Duodenal mucosa (tissue), 2 donors: ENCODE results near the gene DUSP16.
A peak's percentile ranks its signal among the peaks of the same experiment; 100 is the strongest.

ENCODE experiments used
- H3K27ac ChIP-seq: one replicate; pipeline ENCODE4 v1.7.0; 2013; ENCODE audit warnings: low read depth, low read length
- H3K27me3 ChIP-seq, 2 donors: one replicate each; pipeline ENCODE4 v1.7.0; 2013; ENCODE audit warnings: low read length in 2 of 2, control low read depth in 1 of 2; ENCODE audit not compliant: insufficient read depth in 2 of 2, control insufficient read depth in 1 of 2
- H3K36me3 ChIP-seq, 2 donors: one replicate each; pipeline ENCODE4 v1.7.0; 2013; ENCODE audit warnings: low read length in 2 of 2, control low read depth in 1 of 2; ENCODE audit not compliant: insufficient read depth in 2 of 2, control insufficient read depth in 1 of 2
- H3K4me1 ChIP-seq, 2 donors: one replicate each; pipeline ENCODE4 v1.7.0; 2013; ENCODE audit warnings: low read length in 2 of 2, control low read depth in 1 of 2; ENCODE audit not compliant: insufficient read depth in 2 of 2, control insufficient read depth in 1 of 2
- H3K4me3 ChIP-seq, 2 donors: one replicate each; pipeline ENCODE4 v1.7.0; 2013; ENCODE audit warnings: low read length in 2 of 2, low read depth in 1 of 2
- H3K9ac ChIP-seq, 2 donors: one replicate each; pipeline ENCODE4 v1.7.0; 2013; ENCODE audit warnings: low read length in 2 of 2, low read depth in 1 of 2
- H3K9me3 ChIP-seq, 2 donors: one replicate each; pipeline ENCODE4 v1.7.0; 2013; ENCODE audit warnings: low read length in 2 of 2, control low read depth in 1 of 2; ENCODE audit not compliant: control insufficient read depth in 1 of 2

The DUSP16 gene

DNA sequence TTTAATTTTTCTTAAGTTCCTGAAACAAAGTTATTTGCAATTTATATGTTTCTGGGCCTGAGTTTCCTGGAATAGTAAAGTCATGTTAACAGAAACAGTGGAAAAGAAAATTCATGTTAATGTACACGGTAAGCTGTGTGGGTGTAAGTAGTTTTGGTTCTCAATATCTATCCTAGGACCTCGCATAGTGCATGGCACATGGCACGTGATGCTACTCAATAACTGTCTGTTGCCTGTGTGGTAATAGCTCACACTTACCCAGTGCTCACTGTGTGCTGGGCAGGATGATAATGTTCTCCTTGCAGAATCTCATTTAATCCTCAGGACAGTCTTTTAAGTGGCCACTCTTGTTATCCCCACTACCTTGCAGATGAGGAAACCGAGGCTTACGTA lies 100.7 kb downstream of the DUSP16 start:
- no peak overlapping the region for H3K9ac ChIP-seq
- no peaks in the 10 kb centered on the region for H3K9me3 ChIP-seq
- H3K36me3 ChIP-seq, result no peaks in the 10 kb centered on the region
- H3K27me3 ChIP-seq, result no peaks in the 10 kb centered on the region
- peaks cover 6 to 15% of the 10 kb centered on the region in 2 donors for H3K4me1 ChIP-seq
- H3K27ac ChIP-seq, result no peak overlapping the region
- H3K4me3 ChIP-seq, result no peak overlapping the region

DNA sequence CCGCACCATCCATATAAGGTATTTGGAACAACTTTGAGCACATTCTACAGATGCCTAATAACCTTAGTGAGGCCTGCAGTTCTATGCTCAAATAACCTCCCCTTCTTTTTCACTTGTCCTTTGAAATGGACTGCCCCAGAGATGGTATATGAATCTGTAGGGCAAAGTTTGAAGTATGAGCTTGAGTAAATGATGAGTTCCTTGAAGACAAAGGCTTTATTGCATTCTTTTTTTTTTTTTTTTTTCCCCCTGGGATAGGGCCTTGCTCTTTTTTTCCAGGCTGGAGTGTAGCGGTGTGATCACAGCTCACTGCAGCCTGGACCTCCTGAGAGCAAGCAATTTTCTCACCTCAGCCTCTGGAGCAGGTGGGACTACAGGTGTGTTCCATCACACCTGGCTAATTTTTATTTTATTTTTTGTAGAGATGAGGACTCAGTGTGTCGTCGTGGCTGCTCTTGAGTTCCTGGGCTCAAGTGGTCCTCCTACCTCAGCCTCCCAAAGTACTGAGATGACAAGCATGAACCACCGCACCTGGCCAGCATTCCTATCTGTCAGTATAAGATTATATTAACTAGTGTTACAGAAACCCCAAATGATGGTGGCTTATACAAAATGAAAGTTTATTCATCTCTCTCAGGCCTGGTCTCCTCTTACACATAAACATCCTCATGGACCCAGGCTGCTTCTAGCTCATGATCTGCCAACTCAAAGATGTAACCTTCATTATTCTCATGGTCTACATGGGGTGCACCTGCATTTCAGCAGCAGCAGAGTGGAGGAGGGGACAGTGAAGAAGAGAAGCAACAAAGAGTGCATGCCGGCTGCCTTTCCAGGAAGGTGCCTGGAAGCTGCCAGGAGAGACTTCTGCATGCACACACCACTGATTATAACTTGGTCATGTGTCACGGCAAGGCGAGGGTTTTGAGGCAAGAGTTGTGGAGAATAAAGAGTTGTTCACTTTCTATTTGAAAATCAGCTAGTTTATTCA lies 101.4 kb downstream of the DUSP16 start:
- no peaks in the 10 kb centered on the region for H3K27me3 ChIP-seq
- H3K4me1 ChIP-seq, result peaks cover 6 to 9% of the 10 kb centered on the region in 2 donors
- H3K9me3 ChIP-seq, result no peaks in the 10 kb centered on the region
- H3K9ac ChIP-seq, result no peak overlapping the region
- no peak overlapping the region for H3K27ac ChIP-seq
- H3K4me3 ChIP-seq, result no peak overlapping the region
- no peaks in the 10 kb centered on the region for H3K36me3 ChIP-seq

DNA sequence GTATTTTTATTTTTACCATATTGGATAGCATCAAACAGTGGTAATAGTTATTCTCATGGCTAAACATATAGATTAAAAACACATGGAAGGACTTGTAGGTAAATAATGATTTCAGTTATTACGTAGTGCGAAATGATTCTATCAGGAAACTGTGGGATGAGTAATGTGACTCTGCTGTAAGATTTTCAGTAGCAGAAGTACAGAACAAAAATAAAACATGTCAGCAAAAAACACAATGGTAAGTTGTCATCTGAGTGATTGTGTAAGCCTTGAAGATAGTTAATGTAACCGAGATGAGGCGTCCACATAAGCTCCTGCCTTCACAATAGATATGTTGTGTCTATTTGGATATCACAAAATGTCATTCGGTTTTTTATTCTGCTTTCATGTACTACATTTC lies 106.0 kb downstream of the DUSP16 start:
- Histone ChIP-seq H3K4me3 (no peak overlapping the region), H3K27ac (no peak overlapping the region), H3K27me3 (no peaks in the 10 kb centered on the region), H3K9ac (no peak overlapping the region), H3K9me3 (no peaks in the 10 kb centered on the region), H3K36me3 (no peaks in the 10 kb centered on the region), H3K4me1 (no peaks in the 10 kb centered on the region)

DNA sequence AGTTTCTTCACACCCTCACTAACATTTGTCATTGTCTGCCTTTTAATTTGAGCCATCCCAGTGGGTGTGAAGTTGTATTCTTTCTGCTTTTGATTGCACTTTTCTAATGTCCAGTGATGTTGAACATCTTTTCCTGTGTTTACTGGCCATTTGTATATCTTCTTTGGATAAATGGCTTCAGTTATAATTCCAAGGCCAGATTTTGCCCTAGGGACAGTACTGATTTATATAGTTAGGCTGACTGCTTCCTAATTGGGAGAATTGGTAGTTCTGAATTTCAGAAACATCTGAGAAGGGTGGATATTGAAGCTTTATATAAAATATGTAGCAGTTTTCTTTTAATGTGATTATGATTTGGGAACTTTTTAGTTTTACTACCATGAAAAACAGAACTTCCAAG lies 108.3 kb downstream of the DUSP16 start:
- no peaks in the 10 kb centered on the region for H3K36me3 ChIP-seq
- H3K27ac ChIP-seq, result no peak overlapping the region
- H3K4me3 ChIP-seq, result no peak overlapping the region

DNA sequence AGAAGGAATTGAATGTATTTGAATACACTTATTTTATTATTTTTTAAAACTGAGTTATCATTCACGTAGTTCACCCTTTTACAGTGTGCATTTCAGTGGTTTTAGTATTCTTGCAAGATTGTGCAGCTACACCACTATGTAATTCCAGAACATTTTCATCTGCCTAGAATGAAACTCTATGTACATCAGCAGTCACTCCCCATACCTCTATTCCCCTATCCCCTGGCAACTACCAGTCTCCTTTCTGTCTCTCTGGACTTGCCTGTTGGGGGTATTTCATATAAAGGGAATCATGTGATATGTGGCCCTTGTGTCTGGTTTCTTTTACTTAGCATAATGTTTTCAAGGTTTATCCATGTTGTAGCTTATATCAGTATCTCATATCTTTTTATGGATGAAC lies 109.0 kb downstream of the DUSP16 start:
- Histone ChIP-seq H3K4me3 (no peak overlapping the region), H3K4me1 (peaks cover 13 to 16% of the 10 kb centered on the region in 2 donors), H3K27ac (no peak overlapping the region), H3K27me3 (no peaks in the 10 kb centered on the region), H3K9ac (no peak overlapping the region), H3K36me3 (no peaks in the 10 kb centered on the region), H3K9me3 (no peaks in the 10 kb centered on the region)

More for the DNA sequence above, 108.3 kb downstream of the DUSP16 start:
- Histone ChIP-seq H3K27me3 (no peaks in the 10 kb centered on the region), H3K9me3 (no peaks in the 10 kb centered on the region), H3K9ac (no peak overlapping the region), H3K4me1 (peaks cover 12 to 13% of the 10 kb centered on the region in 2 donors)

DNA sequence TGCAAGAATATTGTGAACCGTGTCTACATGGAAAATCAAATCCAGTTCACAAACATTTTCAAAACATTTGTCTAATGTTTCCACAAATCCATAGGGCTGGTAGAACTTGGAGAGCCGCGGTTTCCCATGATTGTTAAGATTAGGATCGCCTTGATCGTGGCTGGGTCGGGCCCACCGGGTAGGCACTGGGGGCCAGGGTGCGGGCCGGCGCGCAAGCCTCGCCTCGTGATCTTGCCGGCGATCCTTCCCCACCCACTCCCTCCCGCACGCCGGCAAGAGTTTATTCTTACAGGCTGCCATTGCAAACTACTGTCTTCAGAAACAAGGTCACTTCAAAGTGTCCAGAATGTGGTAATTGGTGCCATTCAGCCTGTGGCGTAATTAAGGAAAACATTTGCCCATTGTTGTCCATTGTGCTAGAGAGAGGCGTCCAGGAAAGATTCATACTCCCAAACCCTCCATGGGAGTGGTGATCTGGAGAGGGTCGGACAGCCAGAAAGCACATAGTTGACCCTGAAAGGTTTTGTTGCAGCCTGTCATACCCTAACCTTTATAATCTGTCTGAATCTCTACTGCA lies 110.2 kb downstream of the DUSP16 start:
- no peaks in the 10 kb centered on the region for H3K36me3 ChIP-seq
- H3K9ac ChIP-seq, result no peak overlapping the region
- H3K9me3 ChIP-seq, result no peaks in the 10 kb centered on the region
- H3K4me1 ChIP-seq, result peaks cover 13 to 16% of the 10 kb centered on the region in 2 donors
- H3K4me3 ChIP-seq, result no peak overlapping the region
- no peak overlapping the region for H3K27ac ChIP-seq
- H3K27me3 ChIP-seq, result no peaks in the 10 kb centered on the region

DNA sequence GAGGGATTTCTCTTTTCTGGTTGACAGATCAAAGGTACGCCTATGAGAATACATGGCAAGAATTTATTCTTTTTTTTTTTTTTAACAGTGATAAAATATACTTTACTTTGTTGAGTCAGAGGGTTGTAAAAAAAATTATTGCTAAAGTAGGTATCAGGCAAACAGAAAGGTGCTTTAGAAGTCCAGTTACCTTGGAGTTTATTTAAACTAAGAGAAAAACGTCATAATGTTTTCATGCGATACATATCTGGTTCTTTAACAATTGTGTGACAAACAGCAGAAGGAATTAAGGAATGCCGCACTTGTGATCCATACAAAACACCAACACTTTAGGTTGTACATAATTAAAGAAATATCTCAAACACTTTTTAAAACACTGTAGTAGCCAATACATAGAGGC lies 111.6 kb downstream of the DUSP16 start:
- Histone ChIP-seq H3K27me3 (no peaks in the 10 kb centered on the region), H3K4me3 (no peak overlapping the region), H3K9me3 (no peaks in the 10 kb centered on the region), H3K9ac (no peak overlapping the region), H3K27ac (no peak overlapping the region), H3K4me1 (peaks cover 13 to 16% of the 10 kb centered on the region in 2 donors), H3K36me3 (no peaks in the 10 kb centered on the region)

DNA sequence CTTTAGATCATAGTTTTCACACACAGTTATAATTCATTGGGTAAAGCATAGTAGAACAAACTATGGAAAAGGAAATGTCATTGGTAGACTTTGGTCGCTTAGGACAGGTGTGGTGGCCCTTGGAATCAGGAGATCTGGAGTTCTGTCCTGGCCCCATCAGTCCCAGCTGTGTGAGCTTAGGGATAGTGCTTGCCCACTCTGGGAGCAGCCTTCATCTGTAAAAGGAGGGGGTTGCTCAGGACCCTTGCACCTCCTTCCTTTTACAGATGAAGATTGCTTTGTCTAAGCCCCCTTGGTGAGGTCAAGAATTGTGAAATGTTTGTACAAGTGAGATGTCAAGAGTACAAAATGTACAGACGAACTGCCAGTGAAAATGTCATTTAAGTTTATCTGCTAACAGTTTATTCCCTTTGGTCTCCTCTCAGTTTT lies 112.6 kb downstream of the DUSP16 start:
- Histone ChIP-seq H3K36me3 (no peaks in the 10 kb centered on the region), H3K9me3 (no peaks in the 10 kb centered on the region), H3K4me1 (peaks cover 13 to 16% of the 10 kb centered on the region in 2 donors), H3K4me3 (no peak overlapping the region), H3K27ac (no peak overlapping the region), H3K9ac (no peak overlapping the region), H3K27me3 (no peaks in the 10 kb centered on the region)

DNA sequence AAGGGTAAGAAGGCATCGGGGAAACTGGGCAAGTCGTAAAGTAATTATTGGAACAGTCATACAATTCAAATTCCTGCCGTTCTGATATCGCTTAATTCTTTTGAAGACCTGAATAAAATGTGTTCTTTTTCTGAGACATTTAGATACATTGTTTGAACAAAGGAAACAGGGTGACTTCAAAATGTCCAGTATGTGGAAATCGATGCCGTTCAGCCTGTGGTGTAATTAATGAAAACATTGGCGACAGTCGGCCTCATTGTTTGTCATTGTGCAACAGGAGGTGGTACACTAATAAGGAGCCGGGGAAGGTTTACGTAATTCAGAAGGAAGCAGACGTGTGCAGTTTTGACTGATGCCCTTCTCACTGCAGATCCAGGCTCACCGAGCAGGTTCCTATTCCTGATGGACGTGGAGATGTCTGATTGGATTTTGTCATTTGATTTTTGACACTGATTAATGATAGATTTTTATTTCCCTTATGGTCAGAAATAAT lies 113.1 kb downstream of the DUSP16 start:
- Histone ChIP-seq H3K36me3 (no peaks in the 10 kb centered on the region), H3K4me3 (peak overlapping the region in 1 of 2 donors; percentile 24), H3K9me3 (no peaks in the 10 kb centered on the region), H3K27ac (no peak overlapping the region), H3K27me3 (no peaks in the 10 kb centered on the region), H3K9ac (peak overlapping the region in 1 of 2 donors; percentile 7), H3K4me1 (peaks cover 13 to 16% of the 10 kb centered on the region in 2 donors)

DNA sequence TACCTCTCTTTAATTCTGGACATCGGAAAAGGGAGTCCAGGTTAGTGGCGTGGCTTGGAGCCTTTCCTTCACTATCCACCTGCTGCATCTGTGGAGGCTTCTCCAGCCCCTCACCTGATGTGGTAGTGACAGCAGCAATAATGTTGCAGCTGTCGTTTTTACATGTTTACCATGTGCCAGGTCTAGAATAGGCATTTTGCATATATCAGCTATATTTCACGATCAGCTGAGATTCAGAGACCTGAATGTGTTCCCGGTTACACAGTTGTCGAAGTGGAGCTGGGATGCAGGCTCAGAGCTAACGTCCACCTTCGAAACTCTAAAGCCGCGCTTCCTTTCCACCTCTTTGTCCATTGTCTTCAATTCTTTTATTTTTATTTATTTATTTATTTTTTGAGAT lies 114.8 kb downstream of the DUSP16 start:
- H3K9me3 ChIP-seq, result no peaks in the 10 kb centered on the region
- peaks cover 13 to 29% of the 10 kb centered on the region in 2 donors for H3K4me1 ChIP-seq
- no peak overlapping the region for H3K9ac ChIP-seq
- no peaks in the 10 kb centered on the region for H3K36me3 ChIP-seq
- H3K27ac ChIP-seq, result no peak overlapping the region
- no peaks in the 10 kb centered on the region for H3K27me3 ChIP-seq
- H3K4me3 ChIP-seq, result no peak overlapping the region
